ENCODE data around the gene SBNO2. TPM values are rescaled to one million over a fixed set of nuclear protein-coding genes. Genes with fewer than 3 reads are reported as not detected.

SBNO2 gene
- total and polyA plus RNA-seq, 12 donors: 12.6 to 61.3 (median 16.1) TPM

DNA sequence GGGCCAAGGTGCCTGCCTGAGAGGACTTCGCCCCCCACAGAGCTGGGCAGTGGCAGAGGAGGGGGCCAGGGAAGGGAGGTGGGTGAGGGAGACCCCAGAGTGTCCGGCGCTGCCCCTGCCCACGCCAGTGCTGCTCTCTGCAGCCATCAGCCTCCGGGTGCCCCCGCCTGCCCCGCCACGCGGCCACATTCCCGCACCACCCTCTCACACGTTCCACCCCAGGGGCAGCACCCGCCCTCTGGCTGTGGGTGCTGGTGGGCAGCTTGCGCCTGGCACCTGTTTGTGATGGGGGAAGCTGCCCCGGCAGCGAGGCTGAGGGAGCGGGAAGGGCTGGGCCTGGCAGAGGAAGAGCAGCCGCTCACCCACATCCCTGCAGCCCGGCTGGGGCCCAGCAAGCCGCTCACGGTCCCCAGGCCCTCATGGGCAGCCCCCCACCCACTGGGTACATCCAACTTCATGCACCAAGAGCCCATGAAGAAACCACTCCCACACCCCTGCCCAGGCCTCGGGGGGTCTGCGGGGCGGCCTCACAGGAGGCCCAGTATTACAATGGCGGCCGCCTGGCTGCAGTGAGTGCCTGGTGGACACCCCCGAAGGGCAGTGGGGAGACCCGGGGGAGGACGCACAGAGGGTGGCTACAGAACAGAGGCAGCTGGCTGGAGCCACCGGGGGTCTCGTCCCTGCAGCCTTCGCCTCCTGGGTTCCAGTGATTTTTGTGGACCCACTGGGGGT lies 14.0 kb downstream of the SBNO2 start:
- H3K36me3 ChIP-seq: peaks cover 0 to 12% (median 0%) of the 10 kb centered on the region in 9 donors
- H3K4me1 ChIP-seq: peaks cover 13 to 37% (median 17%) of the 10 kb centered on the region in 9 donors
- H3K4me3 ChIP-seq: no peak overlapping the region
- 92 to 95% methylated on average over 25 to 31 of the region's 31 CpGs for WGBS, 2 donors
- TF ChIP-seq, protein P1, sequence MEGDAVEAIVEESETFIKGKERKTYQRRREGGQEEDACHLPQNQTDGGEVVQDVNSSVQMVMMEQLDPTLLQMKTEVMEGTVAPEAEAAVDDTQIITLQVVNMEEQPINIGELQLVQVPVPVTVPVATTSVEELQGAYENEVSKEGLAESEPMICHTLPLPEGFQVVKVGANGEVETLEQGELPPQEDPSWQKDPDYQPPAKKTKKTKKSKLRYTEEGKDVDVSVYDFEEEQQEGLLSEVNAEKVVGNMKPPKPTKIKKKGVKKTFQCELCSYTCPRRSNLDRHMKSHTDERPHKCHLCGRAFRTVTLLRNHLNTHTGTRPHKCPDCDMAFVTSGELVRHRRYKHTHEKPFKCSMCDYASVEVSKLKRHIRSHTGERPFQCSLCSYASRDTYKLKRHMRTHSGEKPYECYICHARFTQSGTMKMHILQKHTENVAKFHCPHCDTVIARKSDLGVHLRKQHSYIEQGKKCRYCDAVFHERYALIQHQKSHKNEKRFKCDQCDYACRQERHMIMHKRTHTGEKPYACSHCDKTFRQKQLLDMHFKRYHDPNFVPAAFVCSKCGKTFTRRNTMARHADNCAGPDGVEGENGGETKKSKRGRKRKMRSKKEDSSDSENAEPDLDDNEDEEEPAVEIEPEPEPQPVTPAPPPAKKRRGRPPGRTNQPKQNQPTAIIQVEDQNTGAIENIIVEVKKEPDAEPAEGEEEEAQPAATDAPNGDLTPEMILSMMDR (IDR thresholded peaks at IDR 0.05): no peak
- DNase-seq (peak in 1 of 2 donors; percentile 11), ATAC-seq (no peak)
- no peak overlapping the region for H3K27ac ChIP-seq
- intact Hi-C loops (cut with DNase I): no loop called here
- no peaks in the 10 kb centered on the region for H3K9me3 ChIP-seq
- no peaks in the 10 kb centered on the region for H3K27me3 ChIP-seq

DNA sequence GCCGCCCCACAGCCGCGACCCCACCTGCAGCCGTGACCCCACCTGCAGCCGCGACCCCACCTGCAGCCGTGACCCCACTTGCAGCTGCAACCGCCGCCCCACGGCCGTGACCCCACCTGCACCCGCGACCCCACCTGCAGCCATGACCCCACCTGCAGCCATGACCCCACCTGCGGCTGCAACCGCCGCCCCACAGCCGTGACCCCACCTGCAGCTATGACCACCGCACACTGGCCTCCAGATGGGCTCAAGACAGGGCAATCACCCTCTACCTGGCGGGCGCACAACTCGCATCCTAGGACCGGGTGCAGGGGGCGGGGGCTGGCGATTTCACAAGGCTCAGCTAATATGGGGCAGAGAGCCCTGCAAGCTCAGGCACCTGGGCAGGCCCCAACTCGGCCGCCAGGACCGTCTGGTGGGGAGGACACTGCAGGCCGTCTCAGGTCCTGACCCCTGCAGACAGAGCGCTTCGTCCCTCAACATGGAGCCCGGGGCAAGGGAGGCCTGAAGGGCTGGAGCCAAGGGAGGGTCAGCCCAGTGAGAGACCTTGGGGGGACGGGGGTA lies 15.1 kb downstream of the SBNO2 start:
- intact Hi-C loops (cut with DNase I): no loop called here
- no peak for DNase-seq
- 95 to 97% methylated on average over 30 to 32 of the region's 32 CpGs for WGBS, 2 donors
- ATAC-seq: no peak
- TF ChIP-seq, protein P1 (IDR thresholded peaks at IDR 0.05): no peak
- Histone ChIP-seq H3K4me3 (no peak overlapping the region), H3K36me3 (peaks cover 0 to 16% (median 0%) of the 10 kb centered on the region in 9 donors), H3K4me1 (peaks cover 22 to 47% (median 26%) of the 10 kb centered on the region in 9 donors), H3K27me3 (no peaks in the 10 kb centered on the region), H3K9me3 (no peaks in the 10 kb centered on the region), H3K27ac (no peak overlapping the region)

DNA sequence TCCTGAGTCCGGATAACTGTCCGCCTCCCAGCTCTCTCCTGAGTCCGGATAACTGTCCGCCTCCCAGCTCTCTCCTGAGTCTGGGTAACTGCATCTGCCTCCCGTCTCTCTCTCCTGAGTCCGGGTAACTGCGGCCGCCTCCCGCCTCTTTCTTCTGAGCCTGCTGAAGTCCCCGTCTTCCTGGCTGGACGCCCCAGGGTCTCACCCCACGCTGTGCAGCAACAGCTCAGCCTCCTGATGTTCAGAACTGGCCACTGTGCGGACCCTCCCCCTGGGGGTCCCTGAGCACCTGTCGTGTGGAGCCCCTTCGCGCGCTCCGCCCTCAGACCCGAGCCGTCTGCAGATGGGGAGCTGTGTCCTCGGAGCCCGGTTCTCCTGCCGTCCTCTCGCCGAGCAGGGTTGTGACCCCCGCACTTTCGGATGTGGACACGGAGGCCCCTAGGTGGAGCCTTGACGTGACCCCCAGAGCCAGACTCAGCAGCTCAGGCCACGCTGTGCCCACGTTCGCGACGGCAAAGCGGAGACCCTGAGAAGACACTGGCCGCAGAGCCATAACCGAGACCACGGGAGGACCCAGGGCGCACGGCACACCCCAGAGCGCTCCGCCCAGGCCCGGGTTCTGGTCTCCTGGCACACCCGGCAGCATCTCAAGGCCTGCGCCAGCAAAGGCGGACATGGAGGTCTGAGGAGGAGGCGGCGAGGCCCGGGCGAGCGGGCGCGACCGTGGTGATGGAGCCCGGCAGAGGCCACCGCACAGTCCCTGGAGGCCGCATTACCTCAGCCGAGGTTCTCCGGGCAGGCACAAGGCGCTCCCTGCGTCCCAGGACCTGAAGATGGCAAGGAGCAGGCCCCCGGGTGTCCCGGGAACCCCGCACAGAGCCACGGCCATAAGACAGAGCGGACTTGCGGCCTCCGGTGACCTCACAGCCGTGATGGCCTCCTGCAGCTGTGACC lies 15.9 kb downstream of the SBNO2 start:
- DNase-seq (no peak), ATAC-seq (no peak)
- Histone ChIP-seq H3K27ac (no peak overlapping the region), H3K4me1 (peaks cover 20 to 47% (median 33%) of the 10 kb centered on the region in 9 donors), H3K9me3 (no peaks in the 10 kb centered on the region), H3K36me3 (peaks cover 0 to 23% (median 0%) of the 10 kb centered on the region in 9 donors), H3K27me3 (no peaks in the 10 kb centered on the region), H3K4me3 (no peak overlapping the region)
- WGBS, 2 donors: 96 to 97% methylated on average over 69 of the region's 69 CpGs
- intact Hi-C loops (cut with DNase I): no loop called here
- TF ChIP-seq, protein P1 (IDR thresholded peaks at IDR 0.05): no peak

All from heart right ventricle (tissue), 16 donors.